SKM-1 (cell line): Measurements from ENCODE around the gene MC1R.
"Not testable (repeated sequence)": the region's sequence is repeated elsewhere in the genome, so short reads cannot be mapped to it uniquely, and the experiment has no call there.

Experiments
- DNase-seq: peaks from one replicate; lab custom pipeline; 2025; ENCODE audit not compliant: unreplicated experiment; lab: John Stamatoyannopoulos, UW

MC1R gene

DNA sequence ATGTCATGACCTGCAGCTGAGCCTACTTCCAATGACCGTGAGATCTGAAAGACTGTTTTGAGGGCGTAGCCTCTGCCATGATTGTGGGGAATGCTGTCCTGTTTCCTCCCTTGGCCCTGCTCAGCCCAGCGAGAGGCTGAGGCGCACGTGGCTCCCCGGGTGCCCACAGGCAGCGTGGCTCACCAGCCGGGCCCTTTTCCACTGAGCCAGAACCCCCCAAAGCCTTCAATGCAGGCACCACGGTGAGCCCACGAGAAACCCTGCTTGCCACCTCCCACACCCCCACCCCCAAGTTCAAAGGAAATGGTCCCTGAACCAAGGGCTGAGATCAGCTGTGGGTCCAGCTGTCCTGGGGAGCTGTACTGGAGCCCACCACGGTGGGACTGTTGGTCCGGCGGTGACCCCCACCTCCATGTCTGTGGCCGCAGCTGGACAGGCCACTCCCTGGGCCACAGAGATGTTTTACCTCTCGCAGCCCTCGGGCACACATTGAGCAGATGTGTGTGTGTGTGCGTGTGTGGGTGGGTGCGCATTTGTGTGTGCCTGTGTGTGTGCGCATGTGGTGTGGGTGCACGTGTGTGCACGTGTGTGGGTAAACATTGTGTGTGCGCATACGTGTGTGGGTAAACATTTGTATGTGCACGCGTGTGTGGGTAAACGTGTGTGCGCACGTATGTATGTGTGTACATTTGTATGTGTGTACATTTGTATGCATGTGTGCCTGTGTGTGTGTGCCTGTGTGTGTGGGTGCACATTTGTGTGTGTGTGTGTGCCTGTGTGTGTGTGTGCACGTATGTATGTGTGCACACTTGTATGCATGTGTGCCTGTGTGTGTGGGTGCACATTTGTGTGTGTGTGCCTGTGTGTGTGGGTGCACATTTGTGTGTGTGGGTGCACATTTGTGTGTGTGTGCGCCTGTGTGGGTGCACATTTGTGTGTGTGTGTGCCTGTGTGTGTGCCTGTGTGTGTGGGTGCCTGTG, 5.0 kb upstream of the MC1R start:
- DNase-seq: no peak

- DNase-seq: not testable (repeated sequence)
Observed at GRCh38 chr16:89914642-89915285, 3.9 kb upstream of the MC1R start.

- no peak for DNase-seq
Observed at GRCh38 chr16:89915303-89916232, 3.1 kb upstream of the MC1R start.

DNA sequence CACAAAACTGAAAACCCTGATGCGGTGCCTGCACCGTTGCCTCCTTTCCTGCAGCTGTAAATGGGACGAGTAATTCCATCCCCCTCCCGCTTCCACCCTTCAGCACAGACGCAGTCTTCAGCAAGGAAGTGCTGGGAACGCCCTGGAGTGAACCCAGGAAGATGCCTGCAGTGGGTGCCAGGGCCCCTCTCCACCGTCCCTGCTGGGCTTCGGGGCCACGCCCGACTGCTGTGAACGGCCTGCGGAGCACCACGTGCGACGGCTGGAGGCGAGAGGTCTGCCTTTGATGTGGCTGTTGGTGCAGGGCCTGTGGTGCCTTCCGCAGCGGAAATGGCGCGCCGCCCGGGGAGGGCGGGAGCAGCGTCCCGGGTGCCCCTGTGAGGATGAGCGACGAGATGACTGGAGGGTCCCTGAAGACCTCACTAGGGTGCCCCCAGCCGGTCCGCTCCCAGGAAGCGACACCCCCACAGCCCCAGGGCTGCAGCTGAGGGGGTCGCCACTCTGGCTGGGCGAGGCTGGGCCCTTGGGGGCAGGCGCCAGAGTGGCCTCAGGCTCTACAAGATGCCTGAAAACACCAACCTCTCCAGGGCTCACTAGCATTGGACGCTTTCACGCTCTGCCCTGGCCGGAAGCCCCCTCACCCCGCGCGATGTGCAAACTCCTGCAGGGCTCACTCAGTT, 749 bp upstream of the MC1R start:
- no peak for DNase-seq

DNA sequence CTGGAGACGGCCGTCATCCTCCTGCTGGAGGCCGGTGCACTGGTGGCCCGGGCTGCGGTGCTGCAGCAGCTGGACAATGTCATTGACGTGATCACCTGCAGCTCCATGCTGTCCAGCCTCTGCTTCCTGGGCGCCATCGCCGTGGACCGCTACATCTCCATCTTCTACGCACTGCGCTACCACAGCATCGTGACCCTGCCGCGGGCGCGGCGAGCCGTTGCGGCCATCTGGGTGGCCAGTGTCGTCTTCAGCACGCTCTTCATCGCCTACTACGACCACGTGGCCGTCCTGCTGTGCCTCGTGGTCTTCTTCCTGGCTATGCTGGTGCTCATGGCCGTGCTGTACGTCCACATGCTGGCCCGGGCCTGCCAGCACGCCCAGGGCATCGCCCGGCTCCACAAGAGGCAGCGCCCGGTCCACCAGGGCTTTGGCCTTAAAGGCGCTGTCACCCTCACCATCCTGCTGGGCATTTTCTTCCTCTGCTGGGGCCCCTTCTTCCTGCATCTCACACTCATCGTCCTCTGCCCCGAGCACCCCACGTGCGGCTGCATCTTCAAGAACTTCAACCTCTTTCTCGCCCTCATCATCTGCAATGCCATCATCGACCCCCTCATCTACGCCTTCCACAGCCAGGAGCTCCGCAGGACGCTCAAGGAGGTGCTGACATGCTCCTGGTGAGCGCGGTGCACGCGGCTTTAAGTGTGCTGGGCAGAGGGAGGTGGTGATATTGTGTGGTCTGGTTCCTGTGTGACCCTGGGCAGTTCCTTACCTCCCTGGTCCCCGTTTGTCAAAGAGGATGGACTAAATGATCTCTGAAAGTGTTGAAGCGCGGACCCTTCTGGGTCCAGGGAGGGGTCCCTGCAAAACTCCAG, 1.1 kb downstream of the MC1R start:
- no peak for DNase-seq

DNA sequence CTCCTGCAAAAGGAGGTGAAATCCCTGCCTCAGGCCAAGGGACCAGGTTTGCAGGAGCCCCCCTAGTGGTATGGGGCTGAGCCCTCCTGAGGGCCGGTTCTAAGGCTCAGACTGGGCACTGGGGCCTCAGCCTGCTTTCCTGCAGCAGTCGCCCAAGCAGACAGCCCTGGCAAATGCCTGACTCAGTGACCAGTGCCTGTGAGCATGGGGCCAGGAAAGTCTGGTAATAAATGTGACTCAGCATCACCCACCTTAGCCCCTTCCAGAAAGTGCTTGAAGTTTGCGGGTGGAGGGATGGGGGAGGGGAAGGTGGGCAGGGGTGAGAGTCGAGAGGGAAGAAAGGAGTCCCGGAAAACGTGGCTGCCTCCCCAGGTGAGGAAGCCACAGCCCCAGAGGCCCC, 2.1 kb downstream of the MC1R start:
- DNase-seq: no peak

DNA sequence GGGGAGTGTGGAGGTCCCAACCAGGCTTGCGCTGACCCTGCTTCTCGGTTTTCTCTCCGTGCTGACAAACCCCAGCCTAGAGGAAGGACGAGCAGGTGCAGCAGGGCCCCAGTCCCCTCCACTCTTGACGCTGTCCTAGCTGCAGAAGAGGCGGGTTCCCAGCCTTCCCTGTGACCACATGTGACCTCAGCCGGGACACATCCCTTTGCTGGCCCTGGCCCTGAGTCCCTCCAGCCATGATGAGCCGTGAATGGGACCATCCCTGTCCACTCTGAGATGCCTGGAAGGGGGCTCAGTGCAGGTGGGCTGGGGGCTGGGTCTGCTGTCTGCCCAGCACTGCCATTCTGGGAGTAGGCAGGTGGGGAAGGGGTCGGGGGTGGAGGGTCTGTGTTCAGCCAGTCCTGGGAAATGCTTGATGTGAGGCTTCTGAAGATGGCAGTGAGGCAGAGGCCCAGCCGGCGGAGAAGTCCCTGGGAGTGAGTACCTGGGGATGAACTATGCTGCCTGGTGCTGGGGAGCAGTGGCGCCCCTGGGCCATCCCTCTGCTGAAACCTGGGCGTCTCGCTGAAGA, 2.6 kb downstream of the MC1R start:
- no peak for DNase-seq

GRCh38 chr16:89921702-89922476, 3.2 kb downstream of the MC1R start:
- no peak for DNase-seq

DNA sequence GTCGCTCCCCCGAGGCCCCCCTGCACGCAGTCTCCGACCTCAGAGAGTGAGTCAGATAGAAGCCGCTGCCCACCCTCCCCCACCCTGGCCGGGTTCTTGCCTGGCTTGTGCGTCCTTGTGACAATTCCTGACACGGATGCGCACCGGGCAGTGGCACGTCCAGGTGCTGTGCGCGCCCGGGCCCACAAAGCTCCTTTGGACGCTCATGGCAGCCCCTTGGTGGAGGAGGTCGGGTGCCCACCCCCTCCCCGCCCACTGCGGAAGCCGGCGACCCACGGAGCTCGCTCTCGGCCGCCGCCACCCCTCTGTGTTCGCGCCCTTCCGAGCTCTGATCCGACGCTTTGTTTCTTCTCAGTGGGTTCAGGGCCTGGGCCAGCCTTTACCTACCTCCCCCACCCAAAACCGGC, 3.8 kb downstream of the MC1R start:
- DNase-seq: no peak

DNA sequence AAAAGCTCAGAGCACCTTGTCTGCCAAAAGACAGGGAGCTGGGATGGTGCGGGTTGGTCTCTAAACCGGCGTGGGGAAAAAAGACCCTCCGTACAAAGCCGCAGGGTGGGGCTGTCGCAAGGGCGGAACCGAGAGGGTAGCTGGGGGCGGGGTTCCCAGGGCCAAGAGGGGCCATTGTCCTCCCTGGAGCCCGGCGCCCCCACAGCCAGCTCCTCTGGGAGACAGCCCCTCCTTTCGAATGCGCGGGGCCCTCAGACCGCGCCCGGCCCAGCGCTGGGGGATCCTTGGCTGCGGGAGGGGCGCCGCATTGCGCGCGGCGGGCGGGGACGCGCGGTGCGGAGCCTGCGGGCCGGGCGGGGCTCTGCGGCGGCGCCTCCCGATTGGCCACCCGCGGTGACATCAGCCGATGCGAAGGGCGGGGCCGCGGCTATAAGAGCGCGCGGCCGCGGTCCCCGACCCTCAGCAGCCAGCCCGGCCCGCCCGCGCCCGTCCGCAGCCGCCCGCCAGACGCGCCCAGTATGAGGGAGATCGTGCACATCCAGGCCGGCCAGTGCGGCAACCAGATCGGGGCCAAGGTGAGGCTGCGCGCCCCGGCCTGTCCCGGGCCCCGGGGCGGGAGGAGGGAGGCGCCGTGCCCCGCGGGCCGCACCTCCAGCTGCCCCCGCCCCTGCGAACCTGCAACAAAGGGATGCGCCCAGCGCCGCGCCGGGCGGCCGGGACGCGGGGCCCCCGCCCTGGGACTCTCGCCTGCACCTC, 4.4 kb downstream of the MC1R start, which contains the start of gene TUBB3:
Gene TUBB3, plus strand, starts transcription at position 459 of the 756 bp plus-strand sequence. Its CDS starts 60 bp downstream, at position 519.
- no peak for DNase-seq

DNA sequence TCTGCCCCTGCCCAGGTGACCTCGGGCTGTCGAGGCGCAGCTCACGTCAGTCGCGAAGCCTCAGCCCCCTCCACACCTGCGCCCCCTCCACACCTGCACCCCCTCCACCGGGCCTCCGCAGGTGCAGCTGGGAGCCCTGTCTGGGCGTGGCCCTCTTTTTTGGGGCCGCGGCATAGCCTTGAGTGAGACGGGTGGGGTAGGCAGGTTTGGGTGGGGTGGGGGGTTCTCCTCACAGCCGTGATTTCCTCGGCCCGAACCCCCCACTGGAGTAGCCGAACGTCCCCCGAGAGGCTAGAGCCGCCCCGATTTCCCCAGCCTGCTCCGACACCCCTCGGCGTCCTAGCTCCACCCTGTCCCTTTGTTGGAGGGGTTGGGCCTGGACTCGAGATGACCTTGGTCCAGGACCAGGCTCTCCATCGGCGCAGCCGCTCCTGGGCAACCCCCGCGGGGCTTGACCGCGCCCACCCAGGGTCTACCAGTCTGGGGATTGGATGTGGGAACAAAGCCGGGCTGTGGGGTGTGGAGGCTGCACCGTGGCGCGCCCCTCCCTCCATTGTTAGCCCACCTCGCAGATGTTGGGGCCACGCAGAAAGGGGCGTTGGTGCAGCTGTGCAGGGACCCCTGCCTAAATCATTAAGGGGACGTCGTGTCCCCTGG, 5.1 kb downstream of the MC1R start:
- DNase-seq: no peak

GRCh38 chr16:89924297-89924924, 5.7 kb downstream of the MC1R start:
- DNase-seq: no peak

GRCh38 chr16:89924925-89925307, 6.3 kb downstream of the MC1R start:
- no peak for DNase-seq

DNA sequence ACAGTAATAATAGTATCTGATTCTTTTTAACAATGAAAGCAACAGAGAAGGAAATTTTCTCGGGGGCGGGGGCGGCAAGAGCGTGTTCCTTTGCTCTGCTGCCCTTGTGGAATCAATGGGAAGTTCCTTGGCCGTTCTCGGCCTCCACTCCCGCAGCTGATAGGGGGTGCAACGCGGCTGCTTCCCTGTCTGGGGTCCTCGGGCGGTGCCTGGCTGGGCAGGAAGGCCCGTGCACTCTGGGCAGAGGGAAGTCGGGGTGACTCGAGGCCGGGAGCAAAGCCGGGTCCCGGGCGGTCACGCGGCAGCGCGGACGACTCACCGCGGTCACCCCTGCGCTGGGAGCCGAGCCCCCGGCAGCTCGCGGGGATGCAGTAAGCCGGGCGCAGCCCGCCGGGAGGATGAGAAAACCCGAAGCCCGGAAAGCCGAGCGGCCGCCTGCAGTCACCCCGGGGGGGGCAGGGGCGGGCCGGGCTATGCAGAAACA, 7.0 kb downstream of the MC1R start:
- no peak for DNase-seq

DNA sequence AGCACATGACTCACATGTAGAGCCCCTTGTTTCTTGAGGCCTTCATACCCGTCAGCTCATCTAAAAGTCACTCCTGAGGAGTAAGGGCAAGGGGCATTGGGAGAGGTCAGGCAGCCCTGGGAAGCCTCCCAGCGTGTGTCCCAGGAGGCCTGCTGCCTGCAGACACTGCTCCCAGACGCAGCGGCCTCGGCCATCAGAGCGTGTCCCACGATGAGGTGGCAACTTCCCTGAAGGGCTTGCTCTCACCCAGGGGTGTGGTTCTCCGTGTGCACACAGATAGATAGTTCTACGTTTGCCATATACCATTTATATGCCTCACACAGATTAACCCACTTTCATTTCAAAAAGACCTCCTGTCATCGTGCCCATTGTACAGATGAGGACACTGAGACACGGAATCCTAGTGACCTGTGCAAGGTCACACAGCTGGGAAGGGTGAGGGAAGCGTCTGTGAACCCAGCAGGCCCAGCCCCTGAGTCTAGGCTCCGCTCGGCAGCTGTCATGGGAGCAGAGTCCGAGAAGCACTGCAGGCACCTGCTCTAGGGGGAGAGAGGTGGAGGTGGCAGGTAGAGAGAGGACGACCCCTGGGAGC, 12.7 kb downstream of the MC1R start:
- no peak for DNase-seq

GRCh38 chr16:89931964-89932363, 13.3 kb downstream of the MC1R start:
- DNase-seq: no peak
